HCT116 (cell line): Measurements from ENCODE around the gene C1orf35. TPM values are rescaled to one million over a fixed set of nuclear protein-coding genes. Genes with fewer than 3 reads are reported as not detected.

Source experiments
- ATAC-seq: fragments of 200-7000 bp; cut with Tn5 transposase; 2 replicates; pipeline ENCODE4 v1.9.1; 2020; ENCODE audit warnings: mild to moderate bottlenecking, moderate library complexity
- BruUV-seq: library from RNA; stranded (reverse); fragments of 400-500 nt; replicated peaks from 2 replicates; lab custom pipeline; 2021; lab: Mats Ljungman, UMichigan
- CTCF ChIA-PET: fragments of 300-600 bp; sonication (Branson Sonifier 250); formaldehyde crosslinking; loops from one replicate; lab custom pipeline; 2021; ENCODE audit warnings: antibody characterized with exemption; lab: Charles Lee
- POLR2A ChIA-PET: fragments of 300-600, 350-600 bp; sonication (Branson Sonifier 250); formaldehyde crosslinking; loops from one replicate; lab custom pipeline; 2021; ENCODE audit warnings: antibody characterized with exemption; lab: Charles Lee
- RAD21 ChIA-PET, 2 experiments: fragments of 300-600 bp; sonication (Branson Sonifier 250); formaldehyde crosslinking; loops; one replicate each; lab custom pipeline; 2023; ENCODE audit warnings: low total read pairs in 2 of 2; ENCODE audit not compliant: uncharacterized antibody in 2 of 2, unreplicated experiment in 2 of 2, low non-redundant PET in 1 of 2; lab: Charles Lee
- DNase-seq: peaks from one replicate; pipeline ENCODE4 v3.0.0-alpha.2; 2010; ENCODE audit warnings: low read depth, low spot score
- H2AFZ ChIP-seq: fragments of 200-600 bp; shearing (Covaris generic), sonication (generic); 2 replicates; pipeline ENCODE4 v1.6.1; 2017; ENCODE audit warnings: low read depth, mixed run types, mixed read lengths, antibody characterized with exemption, low read length; ENCODE audit not compliant: poor library complexity, severe bottlenecking
- H3K27ac ChIP-seq: 2 replicates; pipeline ENCODE4 v1.5.1; 2012; ENCODE audit warnings: low read depth, low read length
- H3K27me3 ChIP-seq: fragments of 200-600 bp; sonication (generic); 2 replicates; pipeline ENCODE4 v1.6.1; 2016; ENCODE audit warnings: mixed run types, low read length, mixed read lengths; ENCODE audit not compliant: insufficient read depth
- H3K36me3 ChIP-seq, 2 experiments: fragments of 200-500 bp in 1 of 2; fragments of 200-600 bp in 1 of 2; sonication (Bioruptor generic) in 1 of 2; sonication (generic) in 1 of 2; 2 replicates each; pipeline versions ENCODE4 v1.5.1 to v1.6.1; 2014 to 2016; ENCODE audit warnings: low read length in 2 of 2, inconsistent platforms in 1 of 2, mixed read lengths in 1 of 2, mixed run types in 1 of 2; ENCODE audit not compliant: insufficient read depth in 2 of 2, control insufficient read depth in 1 of 2
- H3K4me1 ChIP-seq, 2 experiments: fragments of 200-600 bp in 1 of 2; sonication (generic) in 1 of 2; 2 replicates each; pipeline versions ENCODE4 v1.5.1 to v1.6.1; 2012 to 2017; ENCODE audit warnings: low read length in 2 of 2, inconsistent platforms in 1 of 2, mild to moderate bottlenecking in 1 of 2, mixed read lengths in 1 of 2, mixed run types in 1 of 2, moderate library complexity in 1 of 2; ENCODE audit not compliant: insufficient read depth in 2 of 2, control insufficient read depth in 1 of 2
- H3K4me2 ChIP-seq: fragments of 200-600 bp; sonication (generic); 2 replicates; pipeline ENCODE4 v1.6.1; 2017; ENCODE audit warnings: mixed run types, low read length, mixed read lengths
- H3K4me3 ChIP-seq, 2 experiments: fragments of 200-600 bp in 1 of 2; sonication (generic) in 1 of 2; replicated peaks in 1 of 2; 2 replicates each; pipeline ENCODE4 v1.5.1; 2011 to 2016; ENCODE audit warnings: low read length in 2 of 2, control low read depth in 1 of 2, low read depth in 1 of 2, mild to moderate bottlenecking in 1 of 2, mixed read lengths in 1 of 2, mixed run types in 1 of 2
- H3K79me2 ChIP-seq: fragments of 200-600 bp; sonication (generic); 2 replicates; pipeline ENCODE4 v1.6.1; 2017; ENCODE audit warnings: mild to moderate bottlenecking, mixed run types, low read length, moderate library complexity, mixed read lengths; ENCODE audit not compliant: insufficient read depth
- H3K9ac ChIP-seq: fragments of 200-600 bp; sonication (generic); 2 replicates; pipeline ENCODE4 v1.6.1; 2016; ENCODE audit warnings: low read length, mixed read lengths
- H3K9me2 ChIP-seq: fragments of 200-600 bp; sonication (generic), shearing (Covaris generic); 2 replicates; pipeline ENCODE4 v1.6.1; 2017; ENCODE audit warnings: mixed run types, mild to moderate bottlenecking, moderate library complexity; ENCODE audit not compliant: insufficient read depth
- H3K9me3 ChIP-seq, 2 experiments: fragments of 200-500 bp in 1 of 2; fragments of 200-600 bp in 1 of 2; sonication (Bioruptor generic) in 1 of 2; sonication (generic) in 1 of 2; 2 replicates each; pipeline ENCODE4 v1.6.1; 2014 to 2017; ENCODE audit warnings: low read length in 2 of 2, mixed read lengths in 2 of 2, inconsistent platforms in 1 of 2, low read depth in 1 of 2, mild to moderate bottlenecking in 1 of 2, mixed run types in 1 of 2, moderate library complexity in 1 of 2; ENCODE audit not compliant: control insufficient read depth in 1 of 2, insufficient read depth in 1 of 2
- H4K20me1 ChIP-seq: fragments of 200-600 bp; sonication (generic), shearing (Covaris generic); 2 replicates; pipeline ENCODE4 v1.6.1; 2017; ENCODE audit warnings: mixed run types, mild to moderate bottlenecking, moderate library complexity; ENCODE audit not compliant: insufficient read depth
- CBX3 ChIP-seq: IDR thresholded peaks from 2 replicates; pipeline ENCODE4 v1.6.1; 2012; ENCODE audit warnings: low read depth
- EGR1 ChIP-seq: IDR thresholded peaks from 2 replicates; pipeline ENCODE4 v1.6.1; 2012; ENCODE audit warnings: low read depth
- EZH2phosphoT487 ChIP-seq: fragments of 200-600 bp; IDR thresholded peaks from 2 replicates; pipeline ENCODE4 v1.6.1; 2018; ENCODE audit warnings: antibody characterized with exemption, borderline replicate concordance
- MAX ChIP-seq: IDR thresholded peaks from 2 replicates; pipeline ENCODE4 v1.6.1; 2012
- POLR2AphosphoS5 ChIP-seq: IDR thresholded peaks from 2 replicates; pipeline ENCODE4 v1.6.1; 2011; ENCODE audit warnings: mild to moderate bottlenecking, low read depth, low read length, moderate library complexity
- RAD21 ChIP-seq: IDR thresholded peaks from 2 replicates; pipeline ENCODE4 v1.6.1; 2012; ENCODE audit warnings: low read depth, mild to moderate bottlenecking
- REST ChIP-seq: IDR thresholded peaks from 2 replicates; pipeline ENCODE4 v1.6.1; 2012; ENCODE audit warnings: low read depth
- SRF ChIP-seq: IDR thresholded peaks from 2 replicates; pipeline ENCODE4 v1.6.1; 2012; ENCODE audit warnings: low read depth
- ZFX ChIP-seq: fragments of 450-650 bp; IDR thresholded peaks from 2 replicates; pipeline ENCODE4 v1.6.1; 2017
- ZNF274 ChIP-seq: fragments of 200-500 bp; sonication (Bioruptor generic); IDR thresholded peaks from 2 replicates; pipeline ENCODE4 v1.6.1; 2014; ENCODE audit warnings: mild to moderate bottlenecking, low read depth, low read length, inconsistent platforms
- intact Hi-C: fragments of 100-400 bp; cut with micrococcal nuclease; formaldehyde crosslinking; loops from 2 replicates; pipeline ENCODE4 v1.10.0; 2022
- total RNA-seq: library from RNA; stranded (reverse); gene quantifications from one replicate; pipeline ENCODE4 v1.2.1, GENCODE V29; 2021; ENCODE audit not compliant: unreplicated experiment
- TF ChIP-seq, protein P1 (sequence below): IDR thresholded peaks from 2 replicates; pipeline ENCODE4 v1.6.1; 2011; ENCODE audit warnings: mild to moderate bottlenecking, low read length, moderate library complexity; ENCODE audit not compliant: insufficient replicate concordance; ENCODE audit errors: extremely low read depth

Gene C1orf35
- total RNA-seq, 1 experiment from 2014 or later = 26.1 TPM

DNA sequence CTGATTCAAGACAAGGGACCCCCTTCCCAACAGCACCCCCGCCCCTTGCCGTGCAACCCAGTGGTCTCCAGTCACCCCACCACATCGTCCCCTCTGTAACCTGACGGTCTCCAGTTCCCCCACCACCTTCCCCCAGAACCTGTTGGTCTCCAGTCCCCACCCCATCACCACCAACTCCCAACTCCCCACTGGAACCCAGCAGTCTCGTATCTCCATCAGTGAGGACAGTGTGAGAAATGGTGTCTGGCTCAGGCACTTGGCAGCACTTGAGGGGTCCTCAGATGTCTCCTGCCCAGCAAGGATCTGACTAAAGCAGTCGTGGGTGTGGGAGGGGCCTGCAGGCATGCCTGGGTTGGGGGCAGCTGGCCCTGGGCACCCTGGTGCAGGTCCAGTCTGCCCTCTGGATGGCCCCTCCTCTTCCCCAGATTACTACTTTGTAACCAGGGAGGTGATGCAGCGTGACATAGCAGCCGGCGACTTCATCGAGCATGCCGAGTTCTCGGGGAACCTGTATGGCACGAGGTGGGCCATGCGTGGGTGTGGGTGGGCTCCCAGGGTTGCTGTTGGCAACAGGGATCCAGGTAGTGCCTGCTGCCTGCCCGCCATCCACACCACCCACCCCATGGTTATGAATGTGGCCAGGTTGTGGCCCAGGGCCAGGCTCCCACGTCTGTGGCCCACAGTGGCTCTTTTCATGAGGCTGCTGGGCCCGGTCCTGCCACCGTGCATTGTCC, 43.5 kb upstream of the C1orf35 start:
- no peak overlapping the region for H3K4me3 ChIP-seq
- intact Hi-C loops = no loop called here
- 0 out of 4 replicates have a peak, but pooled peaks cover 0 to 6% of the 10 kb centered on the region in 2 experiments for H3K36me3 ChIP-seq
- peaks cover 44% of the 10 kb centered on the region for H3K79me2 ChIP-seq
- RAD21 ChIA-PET = no interaction called here
- no peak overlapping the region for H3K4me2 ChIP-seq
- no peak overlapping the region for H2AFZ ChIP-seq
- no peaks in the 10 kb centered on the region for H4K20me1 ChIP-seq
- H3K9me3 ChIP-seq = no peaks in the 10 kb centered on the region
- peaks cover 0 to 5% of the 10 kb centered on the region in 2 experiments; a peak in 3 of 4 replicates for H3K4me1 ChIP-seq
- TF ChIP-seq CBX3 (no peak), ZFX (no peak), SRF (no peak), MAX (no peak), EZH2phosphoT487 (no peak), POLR2AphosphoS5 (no peak), EGR1 (no peak), REST (no peak), ZNF274 (no peak), RAD21 (no peak)
- TF ChIP-seq, protein P1, sequence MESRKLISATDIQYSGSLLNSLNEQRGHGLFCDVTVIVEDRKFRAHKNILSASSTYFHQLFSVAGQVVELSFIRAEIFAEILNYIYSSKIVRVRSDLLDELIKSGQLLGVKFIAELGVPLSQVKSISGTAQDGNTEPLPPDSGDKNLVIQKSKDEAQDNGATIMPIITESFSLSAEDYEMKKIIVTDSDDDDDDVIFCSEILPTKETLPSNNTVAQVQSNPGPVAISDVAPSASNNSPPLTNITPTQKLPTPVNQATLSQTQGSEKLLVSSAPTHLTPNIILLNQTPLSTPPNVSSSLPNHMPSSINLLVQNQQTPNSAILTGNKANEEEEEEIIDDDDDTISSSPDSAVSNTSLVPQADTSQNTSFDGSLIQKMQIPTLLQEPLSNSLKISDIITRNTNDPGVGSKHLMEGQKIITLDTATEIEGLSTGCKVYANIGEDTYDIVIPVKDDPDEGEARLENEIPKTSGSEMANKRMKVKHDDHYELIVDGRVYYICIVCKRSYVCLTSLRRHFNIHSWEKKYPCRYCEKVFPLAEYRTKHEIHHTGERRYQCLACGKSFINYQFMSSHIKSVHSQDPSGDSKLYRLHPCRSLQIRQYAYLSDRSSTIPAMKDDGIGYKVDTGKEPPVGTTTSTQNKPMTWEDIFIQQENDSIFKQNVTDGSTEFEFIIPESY = no peak
- no TSS peak for BruUV-seq
- no peak for DNase-seq
- CTCF ChIA-PET = no interaction called here
- H3K9me2 ChIP-seq = no peaks in the 10 kb centered on the region
- POLR2A ChIA-PET = no interaction called here
- H3K27ac ChIP-seq = no peak overlapping the region
- ATAC-seq = no peak
- H3K27me3 ChIP-seq = no peaks in the 10 kb centered on the region
- H3K9ac ChIP-seq = no peak overlapping the region
